GM12878 (cell line): ENCODE results near the gene BANP.

Experiments
- BHLHE40 ChIP-seq, 2 experiments: fragments of 450-650 bp in 1 of 2; IDR thresholded peaks; 2 replicates each; pipeline ENCODE4 v1.6.1; 2011 to 2017; ENCODE audit warnings: low read depth in 2 of 2, borderline replicate concordance in 1 of 2, improper control_type of control experiment in 1 of 2, low read length in 1 of 2, mild to moderate bottlenecking in 1 of 2
- KDM1A ChIP-seq: fragments of 200-600 bp; sonication (generic); IDR thresholded peaks from 2 replicates; pipeline ENCODE4 v1.6.1; 2016; ENCODE audit warnings: borderline replicate concordance
- PAX5 ChIP-seq: IDR thresholded peaks from 2 replicates; pipeline ENCODE4 v1.6.1; 2011; ENCODE audit warnings: low read depth, low read length, borderline replicate concordance
- PAX8 ChIP-seq: fragments of 450-650 bp; IDR thresholded peaks from 2 replicates; pipeline ENCODE4 v1.6.1; 2017; ENCODE audit warnings: mild to moderate bottlenecking, moderate library complexity
- POLR2A ChIP-seq: IDR thresholded peaks from 2 replicates; pipeline ENCODE4 v1.6.1; 2011; ENCODE audit warnings: low read depth, mild to moderate bottlenecking, low read length
- POU2F2 ChIP-seq: IDR thresholded peaks from 3 replicates; pipeline ENCODE4 v1.6.1; 2011; ENCODE audit warnings: low read depth, mild to moderate bottlenecking, low read length, borderline replicate concordance
- RB1 ChIP-seq: fragments of 450-650 bp; formaldehyde crosslinking; IDR thresholded peaks from 2 replicates; pipeline ENCODE4 v1.6.1; 2017; ENCODE audit warnings: mild to moderate bottlenecking, borderline replicate concordance
- RELA ChIP-seq: fragments of 450-650 bp; IDR thresholded peaks from 2 replicates; pipeline ENCODE4 v1.8.0; 2014; ENCODE audit warnings: borderline replicate concordance; ENCODE audit not compliant: partially characterized antibody
- TAF1 ChIP-seq: IDR thresholded peaks from 2 replicates; pipeline ENCODE4 v1.6.1; 2011; ENCODE audit warnings: mild to moderate bottlenecking, low read depth, low read length, borderline replicate concordance
- YY1 ChIP-seq: IDR thresholded peaks from 2 replicates; pipeline ENCODE4 v1.6.1; 2011; ENCODE audit warnings: low read depth, mild to moderate bottlenecking, low read length
- TF ChIP-seq, protein P1 (sequence below), 3 experiments: IDR thresholded peaks in 2 of 3; conservative IDR thresholded peaks in 1 of 3; 2 replicates each; pipeline ENCODE4 v1.5.1; 2011; ENCODE audit warnings: low read depth in 3 of 3, low read length in 3 of 3, mild to moderate bottlenecking in 3 of 3, control low read depth in 2 of 3, moderate library complexity in 2 of 3, inconsistent platforms in 1 of 3, mixed read lengths in 1 of 3; ENCODE audit not compliant: control insufficient read depth in 2 of 3, insufficient read depth in 1 of 3; ENCODE audit errors: extremely low read depth in 1 of 3
- TF ChIP-seq, protein P2 (sequence below): IDR thresholded peaks from 2 replicates; pipeline ENCODE4 v1.6.1; 2012; ENCODE audit warnings: mild to moderate bottlenecking, low read depth, low read length
- TF ChIP-seq, protein P3 (sequence below): fragments of 450-650 bp; formaldehyde crosslinking; IDR thresholded peaks from 2 replicates; pipeline ENCODE4 v1.4.0; 2022; ENCODE audit warnings: mild to moderate bottlenecking, moderate library complexity
- TF ChIP-seq, protein P4 (sequence below): IDR thresholded peaks from 2 replicates; pipeline ENCODE4 v1.6.1; 2012; ENCODE audit warnings: low read depth, low read length, improper control_type of control experiment

GRCh38 chr16:88060524-88061219 is 109.4 kb downstream of the BANP start:
- no peak for TF ChIP-seq PAX5
- TF ChIP-seq, protein P1, sequence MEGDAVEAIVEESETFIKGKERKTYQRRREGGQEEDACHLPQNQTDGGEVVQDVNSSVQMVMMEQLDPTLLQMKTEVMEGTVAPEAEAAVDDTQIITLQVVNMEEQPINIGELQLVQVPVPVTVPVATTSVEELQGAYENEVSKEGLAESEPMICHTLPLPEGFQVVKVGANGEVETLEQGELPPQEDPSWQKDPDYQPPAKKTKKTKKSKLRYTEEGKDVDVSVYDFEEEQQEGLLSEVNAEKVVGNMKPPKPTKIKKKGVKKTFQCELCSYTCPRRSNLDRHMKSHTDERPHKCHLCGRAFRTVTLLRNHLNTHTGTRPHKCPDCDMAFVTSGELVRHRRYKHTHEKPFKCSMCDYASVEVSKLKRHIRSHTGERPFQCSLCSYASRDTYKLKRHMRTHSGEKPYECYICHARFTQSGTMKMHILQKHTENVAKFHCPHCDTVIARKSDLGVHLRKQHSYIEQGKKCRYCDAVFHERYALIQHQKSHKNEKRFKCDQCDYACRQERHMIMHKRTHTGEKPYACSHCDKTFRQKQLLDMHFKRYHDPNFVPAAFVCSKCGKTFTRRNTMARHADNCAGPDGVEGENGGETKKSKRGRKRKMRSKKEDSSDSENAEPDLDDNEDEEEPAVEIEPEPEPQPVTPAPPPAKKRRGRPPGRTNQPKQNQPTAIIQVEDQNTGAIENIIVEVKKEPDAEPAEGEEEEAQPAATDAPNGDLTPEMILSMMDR (IDR thresholded peaks at IDR 0.05 in 2 of 3, conservative IDR thresholded peaks at IDR 0.05 in 1 of 3; ENCODE audit: control insufficient read depth in 2 of 3, extremely low read depth in 1 of 3, insufficient read depth in 1 of 3, low read depth in 3 of 3, low read length in 3 of 3), result no peak
- TF ChIP-seq POU2F2, result no peak
- TF ChIP-seq RELA, result no peak
- TF ChIP-seq POLR2A, result no peak
- TF ChIP-seq YY1, result no peak
- TF ChIP-seq, protein P2, sequence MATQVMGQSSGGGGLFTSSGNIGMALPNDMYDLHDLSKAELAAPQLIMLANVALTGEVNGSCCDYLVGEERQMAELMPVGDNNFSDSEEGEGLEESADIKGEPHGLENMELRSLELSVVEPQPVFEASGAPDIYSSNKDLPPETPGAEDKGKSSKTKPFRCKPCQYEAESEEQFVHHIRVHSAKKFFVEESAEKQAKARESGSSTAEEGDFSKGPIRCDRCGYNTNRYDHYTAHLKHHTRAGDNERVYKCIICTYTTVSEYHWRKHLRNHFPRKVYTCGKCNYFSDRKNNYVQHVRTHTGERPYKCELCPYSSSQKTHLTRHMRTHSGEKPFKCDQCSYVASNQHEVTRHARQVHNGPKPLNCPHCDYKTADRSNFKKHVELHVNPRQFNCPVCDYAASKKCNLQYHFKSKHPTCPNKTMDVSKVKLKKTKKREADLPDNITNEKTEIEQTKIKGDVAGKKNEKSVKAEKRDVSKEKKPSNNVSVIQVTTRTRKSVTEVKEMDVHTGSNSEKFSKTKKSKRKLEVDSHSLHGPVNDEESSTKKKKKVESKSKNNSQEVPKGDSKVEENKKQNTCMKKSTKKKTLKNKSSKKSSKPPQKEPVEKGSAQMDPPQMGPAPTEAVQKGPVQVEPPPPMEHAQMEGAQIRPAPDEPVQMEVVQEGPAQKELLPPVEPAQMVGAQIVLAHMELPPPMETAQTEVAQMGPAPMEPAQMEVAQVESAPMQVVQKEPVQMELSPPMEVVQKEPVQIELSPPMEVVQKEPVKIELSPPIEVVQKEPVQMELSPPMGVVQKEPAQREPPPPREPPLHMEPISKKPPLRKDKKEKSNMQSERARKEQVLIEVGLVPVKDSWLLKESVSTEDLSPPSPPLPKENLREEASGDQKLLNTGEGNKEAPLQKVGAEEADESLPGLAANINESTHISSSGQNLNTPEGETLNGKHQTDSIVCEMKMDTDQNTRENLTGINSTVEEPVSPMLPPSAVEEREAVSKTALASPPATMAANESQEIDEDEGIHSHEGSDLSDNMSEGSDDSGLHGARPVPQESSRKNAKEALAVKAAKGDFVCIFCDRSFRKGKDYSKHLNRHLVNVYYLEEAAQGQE, result no peak
- TF ChIP-seq, protein P3, sequence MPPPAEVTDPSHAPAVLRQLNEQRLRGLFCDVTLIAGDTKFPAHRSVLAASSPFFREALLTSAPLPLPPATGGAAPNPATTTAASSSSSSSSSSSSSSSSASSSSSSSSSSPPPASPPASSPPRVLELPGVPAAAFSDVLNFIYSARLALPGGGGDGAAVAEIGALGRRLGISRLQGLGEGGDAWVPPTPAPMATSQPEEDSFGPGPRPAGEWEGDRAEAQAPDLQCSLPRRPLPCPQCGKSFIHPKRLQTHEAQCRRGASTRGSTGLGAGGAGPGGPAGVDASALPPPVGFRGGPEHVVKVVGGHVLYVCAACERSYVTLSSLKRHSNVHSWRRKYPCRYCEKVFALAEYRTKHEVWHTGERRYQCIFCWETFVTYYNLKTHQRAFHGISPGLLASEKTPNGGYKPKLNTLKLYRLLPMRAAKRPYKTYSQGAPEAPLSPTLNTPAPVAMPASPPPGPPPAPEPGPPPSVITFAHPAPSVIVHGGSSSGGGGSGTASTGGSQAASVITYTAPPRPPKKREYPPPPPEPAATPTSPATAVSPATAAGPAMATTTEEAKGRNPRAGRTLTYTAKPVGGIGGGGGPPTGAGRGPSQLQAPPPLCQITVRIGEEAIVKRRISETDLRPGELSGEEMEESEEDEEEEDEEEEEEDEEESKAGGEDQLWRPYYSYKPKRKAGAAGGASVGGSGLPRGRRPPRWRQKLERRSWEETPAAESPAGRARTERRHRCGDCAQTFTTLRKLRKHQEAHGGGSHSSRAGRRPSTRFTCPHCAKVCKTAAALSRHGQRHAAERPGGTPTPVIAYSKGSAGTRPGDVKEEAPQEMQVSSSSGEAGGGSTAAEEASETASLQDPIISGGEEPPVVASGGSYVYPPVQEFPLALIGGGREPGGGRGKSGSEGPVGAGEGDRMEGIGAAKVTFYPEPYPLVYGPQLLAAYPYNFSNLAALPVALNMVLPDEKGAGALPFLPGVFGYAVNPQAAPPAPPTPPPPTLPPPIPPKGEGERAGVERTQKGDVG (CRISPR knock-in tag), result no peak
- no peak for TF ChIP-seq RB1
- TF ChIP-seq KDM1A, result no peak
- no peak for TF ChIP-seq PAX8
- no peak for TF ChIP-seq TAF1
- TF ChIP-seq BHLHE40 (IDR thresholded peaks at IDR 0.05; ENCODE audit: borderline replicate concordance in 1 of 2, low read depth in 2 of 2, low read length in 1 of 2), result no peak
- TF ChIP-seq, protein P4, sequence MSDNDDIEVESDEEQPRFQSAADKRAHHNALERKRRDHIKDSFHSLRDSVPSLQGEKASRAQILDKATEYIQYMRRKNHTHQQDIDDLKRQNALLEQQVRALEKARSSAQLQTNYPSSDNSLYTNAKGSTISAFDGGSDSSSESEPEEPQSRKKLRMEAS, result no peak
